Gastrocnemius medialis (tissue), 4 donors: ENCODE results near the gene FCRL5. TPM values are rescaled to one million over a fixed set of nuclear protein-coding genes. Genes with fewer than 3 reads are reported as not detected.

ENCODE experiments used
- ATAC-seq, 2 donors: fragments of 150-250 bp; one replicate each; pipeline ENCODE4 v1.9.1; 2016
- DNase-seq, 2 donors: peaks; one replicate each; pipeline ENCODE4 v3.0.0-alpha.2; 2019
- H3K27ac ChIP-seq, 4 donors: fragments of 200-600 bp; sonication (generic); 1 replicate in 1 of 4; 2 replicates in 3 of 4; pipeline ENCODE4 v1.5.1; 2016 to 2018; ENCODE audit warnings: mild to moderate bottlenecking in 2 of 4, moderate library complexity in 1 of 4
- H3K27me3 ChIP-seq, 3 donors: fragments of 200-600 bp; sonication (generic) in 2 of 3; 1 replicate in 1 of 3; 2 replicates in 2 of 3; pipeline versions ENCODE4 v1.5.1 to v1.6.0; 2016 to 2019; ENCODE audit warnings: mild to moderate bottlenecking in 1 of 3, moderate library complexity in 1 of 3
- H3K36me3 ChIP-seq, 2 donors: fragments of 200-600 bp; sonication (generic) in 1 of 2; one replicate each; pipeline ENCODE4 v1.5.1; 2017 to 2018
- H3K4me1 ChIP-seq, 2 donors: fragments of 200-600 bp; sonication (generic) in 1 of 2; one replicate each; pipeline ENCODE4 v1.5.1; 2016 to 2017; ENCODE audit warnings: mild to moderate bottlenecking in 2 of 2
- H3K4me3 ChIP-seq, 4 donors: fragments of 200-600 bp; sonication (generic) in 3 of 4; 1 replicate in 1 of 4; 2 replicates in 3 of 4; pipeline ENCODE4 v1.5.1; 2016 to 2019; ENCODE audit warnings: mild to moderate bottlenecking in 2 of 4
- H3K9me3 ChIP-seq, 3 donors: fragments of 200-600 bp; sonication (generic) in 2 of 3; 1 replicate in 1 of 3; 2 replicates in 2 of 3; pipeline ENCODE4 v1.5.1; 2016 to 2019
- POLR2A ChIP-seq, 2 donors: fragments of 450-650 bp; IDR thresholded peaks; one replicate each; pipeline ENCODE4 v1.6.1; 2017; ENCODE audit warnings: antibody characterized with exemption in 2 of 2, mild to moderate bottlenecking in 2 of 2, moderate library complexity in 2 of 2
- in situ Hi-C, 4 donors: fragments of 200-750 bp; cut with MboI; loops; one replicate each; pipeline versions ENCODE4 v1.15.0 to v1.8.0; 2017; ENCODE audit warnings: low sequenced_read_pairs in 4 of 4
- intact Hi-C: fragments of 100-400 bp; cut with DNase I; formaldehyde crosslinking; loops from one replicate; pipeline ENCODE4 v1.15.1; 2023; ENCODE audit warnings: low total_unique reads
- total RNA-seq, 4 donors: library from RNA; depleted of rRNA; stranded (reverse); fragments of >200 nt; gene quantifications; one replicate each; pipeline versions ENCODE4 v1.1.0 to v1.2.3, GENCODE V29; 2016
- TF ChIP-seq, protein P1 (sequence below), 5 experiments: fragments of 450-650 bp in 3 of 5; fragments of 200-600 bp in 2 of 5; sonication (generic) in 2 of 5; IDR thresholded peaks in 4 of 5; conservative IDR thresholded peaks in 1 of 5; 1 replicate in 4 of 5; 2 replicates in 1 of 5; pipeline ENCODE4 v1.5.1; 2016 to 2019; ENCODE audit warnings: antibody characterized with exemption in 5 of 5, mild to moderate bottlenecking in 3 of 5, moderate library complexity in 3 of 5

Gene FCRL5
- total RNA-seq, 4 donors from 2014 or later = not detected

DNA sequence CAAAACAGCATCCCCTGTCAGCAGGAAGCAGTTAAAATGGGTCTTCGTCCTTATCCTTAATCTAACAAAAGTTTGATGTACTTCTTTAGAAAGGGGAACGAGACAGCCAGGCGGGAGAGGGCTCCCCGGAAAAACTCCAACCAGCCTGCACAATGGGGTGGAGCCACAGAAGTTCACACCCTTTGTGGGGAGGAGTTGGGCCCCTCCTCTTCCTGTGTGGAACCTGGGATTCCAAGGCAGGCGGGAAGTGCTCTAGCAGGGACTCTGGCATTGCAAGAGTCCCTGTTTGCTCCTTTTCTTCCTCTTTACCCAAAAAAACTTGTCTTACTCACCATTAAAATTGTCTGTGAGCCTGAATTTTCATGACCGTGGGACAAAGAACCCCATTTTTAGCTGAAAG, 47.7 kb downstream of the FCRL5 start:
- Histone ChIP-seq H3K4me1 (no peaks in the 10 kb centered on the region), H3K4me3 (no peak overlapping the region), H3K27ac (no peak overlapping the region), H3K9me3 (no peaks in the 10 kb centered on the region), H3K36me3 (no peaks in the 10 kb centered on the region), H3K27me3 (no peaks in the 10 kb centered on the region)
- no peak for TF ChIP-seq POLR2A (IDR thresholded peaks at IDR 0.05)
- TF ChIP-seq, protein P1, sequence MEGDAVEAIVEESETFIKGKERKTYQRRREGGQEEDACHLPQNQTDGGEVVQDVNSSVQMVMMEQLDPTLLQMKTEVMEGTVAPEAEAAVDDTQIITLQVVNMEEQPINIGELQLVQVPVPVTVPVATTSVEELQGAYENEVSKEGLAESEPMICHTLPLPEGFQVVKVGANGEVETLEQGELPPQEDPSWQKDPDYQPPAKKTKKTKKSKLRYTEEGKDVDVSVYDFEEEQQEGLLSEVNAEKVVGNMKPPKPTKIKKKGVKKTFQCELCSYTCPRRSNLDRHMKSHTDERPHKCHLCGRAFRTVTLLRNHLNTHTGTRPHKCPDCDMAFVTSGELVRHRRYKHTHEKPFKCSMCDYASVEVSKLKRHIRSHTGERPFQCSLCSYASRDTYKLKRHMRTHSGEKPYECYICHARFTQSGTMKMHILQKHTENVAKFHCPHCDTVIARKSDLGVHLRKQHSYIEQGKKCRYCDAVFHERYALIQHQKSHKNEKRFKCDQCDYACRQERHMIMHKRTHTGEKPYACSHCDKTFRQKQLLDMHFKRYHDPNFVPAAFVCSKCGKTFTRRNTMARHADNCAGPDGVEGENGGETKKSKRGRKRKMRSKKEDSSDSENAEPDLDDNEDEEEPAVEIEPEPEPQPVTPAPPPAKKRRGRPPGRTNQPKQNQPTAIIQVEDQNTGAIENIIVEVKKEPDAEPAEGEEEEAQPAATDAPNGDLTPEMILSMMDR (IDR thresholded peaks at IDR 0.05 in 4 of 5, conservative IDR thresholded peaks at IDR 0.05 in 1 of 5) = no peak
- ATAC-seq (no peak), DNase-seq (no peak)
- in situ Hi-C loops (no loop called here), intact Hi-C loops (no loop called here)

DNA sequence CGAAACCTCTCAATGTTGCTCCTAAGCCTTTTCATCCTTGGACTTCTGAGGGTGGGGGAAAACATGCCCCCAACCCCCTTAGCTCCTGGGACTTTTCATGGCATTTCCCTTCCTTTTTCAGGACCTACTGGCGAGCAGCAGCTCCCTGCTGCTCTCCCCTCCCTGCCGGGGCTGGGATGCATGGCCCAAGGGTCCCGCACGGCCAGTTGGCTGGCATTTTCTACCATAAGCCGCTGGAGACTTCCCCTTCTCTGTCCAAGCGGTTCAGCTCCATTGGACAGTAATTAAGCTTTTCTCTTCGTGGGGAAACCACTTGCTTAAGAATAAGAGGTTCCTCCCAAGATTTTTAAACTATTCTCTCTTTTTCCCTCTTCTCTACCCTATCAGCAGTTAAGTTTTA, 52.8 kb downstream of the FCRL5 start:
- no peak overlapping the region for H3K27ac ChIP-seq
- no peaks in the 10 kb centered on the region for H3K27me3 ChIP-seq
- no peaks in the 10 kb centered on the region for H3K36me3 ChIP-seq
- no peak overlapping the region for H3K4me3 ChIP-seq
- in situ Hi-C loops = loop anchor here (10.0 to 25.0 kb wide), 3 partner anchors 135 to 312 kb away; no protein-coding TSS in a partner anchor
- intact Hi-C loops = no loop called here
- no peaks in the 10 kb centered on the region for H3K4me1 ChIP-seq
- no peaks in the 10 kb centered on the region for H3K9me3 ChIP-seq
- ATAC-seq (no peak), DNase-seq (no peak)
- TF ChIP-seq, protein P1 (IDR thresholded peaks at IDR 0.05 in 4 of 5, conservative IDR thresholded peaks at IDR 0.05 in 1 of 5) = no peak
- no peak for TF ChIP-seq POLR2A (IDR thresholded peaks at IDR 0.05)

DNA sequence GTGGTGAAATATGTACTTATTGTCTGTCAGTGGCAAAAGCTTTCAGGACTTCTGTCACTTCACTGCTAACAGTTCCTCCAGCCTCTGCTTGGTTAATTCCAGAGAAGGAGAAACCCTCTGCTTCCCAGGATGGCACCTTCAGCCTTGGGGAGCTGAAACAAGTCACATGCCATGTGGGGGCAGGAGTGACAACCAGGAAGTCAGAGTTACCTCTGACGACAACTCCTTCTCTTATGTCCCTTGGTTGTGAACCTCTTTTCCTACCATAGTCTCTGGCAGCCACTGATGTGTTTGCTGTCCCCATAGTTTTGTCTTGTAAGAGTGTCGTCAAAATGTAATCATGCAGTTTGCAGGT, 53.6 kb downstream of the FCRL5 start:
- in situ Hi-C loops = loop anchor here (10.0 to 25.0 kb wide), 3 partner anchors 134 to 311 kb away; no protein-coding TSS in a partner anchor
- no peak overlapping the region for H3K4me3 ChIP-seq
- no peaks in the 10 kb centered on the region for H3K9me3 ChIP-seq
- no peaks in the 10 kb centered on the region for H3K36me3 ChIP-seq
- H3K4me1 ChIP-seq = no peaks in the 10 kb centered on the region
- no peak overlapping the region for H3K27ac ChIP-seq
- no peaks in the 10 kb centered on the region for H3K27me3 ChIP-seq
- intact Hi-C loops = no loop called here
- no peak for ATAC-seq
- no peak for DNase-seq
- TF ChIP-seq, protein P1 (IDR thresholded peaks at IDR 0.05 in 4 of 5, conservative IDR thresholded peaks at IDR 0.05 in 1 of 5) = no peak
- no peak for TF ChIP-seq POLR2A (IDR thresholded peaks at IDR 0.05)

DNA sequence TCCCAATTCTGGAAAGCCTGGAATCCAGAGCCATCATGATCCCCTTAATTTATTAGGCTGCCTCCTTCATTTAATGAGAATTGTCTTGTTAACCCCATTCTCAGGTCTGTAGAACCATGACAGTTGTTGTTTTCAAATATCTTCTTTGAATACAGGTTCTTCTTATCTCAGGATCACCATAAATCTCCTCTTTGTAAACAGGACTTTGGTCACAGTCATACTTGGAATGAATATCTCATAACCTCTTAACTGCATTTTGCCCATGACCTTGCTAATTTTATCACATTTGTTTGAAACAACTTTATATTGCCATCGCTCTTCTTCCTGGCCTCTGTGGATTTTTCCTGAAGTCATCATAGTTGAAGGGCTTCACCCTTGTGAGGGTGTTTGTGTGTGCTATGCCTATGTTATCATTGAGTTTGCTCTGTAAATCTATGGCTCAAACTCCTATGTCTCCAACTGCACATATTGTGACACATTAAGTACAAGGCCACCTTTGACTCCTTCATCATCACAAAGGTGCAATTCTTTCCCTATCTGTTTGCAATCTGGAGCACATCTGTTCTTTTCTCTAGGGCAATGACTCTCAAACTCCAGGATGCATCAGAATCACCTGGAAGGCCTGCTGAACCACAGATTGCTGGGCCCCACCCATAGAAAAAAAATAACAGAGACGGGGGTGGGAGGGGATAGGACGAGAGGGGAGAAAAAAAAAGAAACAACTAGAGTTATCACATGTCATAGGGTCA, 54.2 kb downstream of the FCRL5 start:
- Histone ChIP-seq H3K27me3 (no peaks in the 10 kb centered on the region), H3K4me3 (no peak overlapping the region), H3K9me3 (no peaks in the 10 kb centered on the region), H3K4me1 (no peaks in the 10 kb centered on the region), H3K27ac (no peak overlapping the region), H3K36me3 (no peaks in the 10 kb centered on the region)
- DNase-seq (no peak), ATAC-seq (no peak)
- in situ Hi-C loops = loop anchor here (10.0 to 25.0 kb wide), 3 partner anchors 133 to 311 kb away; no protein-coding TSS in a partner anchor
- intact Hi-C loops = loop anchor here (2.0 kb wide), 1 partner anchor 127 kb away; no protein-coding TSS in a partner anchor
- no peak for TF ChIP-seq POLR2A (IDR thresholded peaks at IDR 0.05)
- TF ChIP-seq, protein P1 (IDR thresholded peaks at IDR 0.05 in 4 of 5, conservative IDR thresholded peaks at IDR 0.05 in 1 of 5) = no peak
